Cardiac fibroblast (primary cell): ENCODE results near the gene PPP2R2D.

Source experiments
- DNase-seq, 2 donors: peaks; one replicate each; pipeline versions ENCODE4 v3.0.0 to v3.0.0-alpha.2; 2010; ENCODE audit warnings: low read depth in 2 of 2
- H3K4me3 ChIP-seq, 2 donors: replicated peaks in 1 of 2; 1 replicate in 1 of 2; 2 replicates in 1 of 2; pipeline ENCODE4 v1.5.1; 2011; ENCODE audit warnings: low read depth in 2 of 2, low read length in 2 of 2, mild to moderate bottlenecking in 2 of 2, moderate library complexity in 1 of 2
- TF ChIP-seq, protein P1 (sequence below): IDR thresholded peaks from one replicate; pipeline ENCODE4 v1.5.1; 2011; ENCODE audit warnings: low read depth, mild to moderate bottlenecking, low read length, inconsistent platforms

PPP2R2D gene

DNA sequence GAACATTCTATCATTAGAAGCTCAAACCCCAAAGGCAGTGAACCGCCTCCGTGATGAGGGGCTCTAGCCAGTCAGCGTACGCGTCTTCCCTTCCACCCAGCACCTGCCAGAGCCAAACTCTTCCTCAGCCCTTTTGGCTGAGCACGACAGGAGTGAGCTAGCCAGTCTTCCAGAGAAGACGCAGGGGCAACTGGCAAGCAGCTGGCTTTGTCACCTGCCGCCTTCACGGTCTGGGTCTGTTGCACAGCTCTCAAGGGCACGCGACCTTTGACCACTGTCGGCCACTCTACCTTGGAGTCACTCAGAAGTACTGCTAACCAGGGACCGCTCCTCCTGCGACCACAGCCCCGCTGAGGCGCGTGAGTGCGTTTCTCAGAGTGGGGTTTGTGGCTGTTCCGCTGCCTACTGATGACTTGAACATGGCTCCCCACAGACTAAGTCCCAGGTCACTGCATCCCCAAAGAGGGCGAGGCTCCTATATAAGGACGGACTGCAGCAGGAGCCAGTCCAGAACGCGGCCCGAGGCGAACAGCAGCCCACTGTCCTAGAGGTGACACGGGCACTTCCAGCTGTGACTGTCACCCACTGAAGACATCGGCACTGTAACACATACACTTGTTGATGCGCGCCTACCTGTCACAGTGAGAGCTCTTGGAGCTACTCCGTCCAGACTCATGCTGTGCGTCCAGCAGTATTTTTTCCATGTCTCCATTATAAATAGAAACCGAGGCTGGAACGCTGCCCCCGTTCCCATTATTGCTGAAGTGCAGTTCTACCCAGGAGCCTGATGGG, 72.5 kb downstream of the PPP2R2D start:
- TF ChIP-seq, protein P1, sequence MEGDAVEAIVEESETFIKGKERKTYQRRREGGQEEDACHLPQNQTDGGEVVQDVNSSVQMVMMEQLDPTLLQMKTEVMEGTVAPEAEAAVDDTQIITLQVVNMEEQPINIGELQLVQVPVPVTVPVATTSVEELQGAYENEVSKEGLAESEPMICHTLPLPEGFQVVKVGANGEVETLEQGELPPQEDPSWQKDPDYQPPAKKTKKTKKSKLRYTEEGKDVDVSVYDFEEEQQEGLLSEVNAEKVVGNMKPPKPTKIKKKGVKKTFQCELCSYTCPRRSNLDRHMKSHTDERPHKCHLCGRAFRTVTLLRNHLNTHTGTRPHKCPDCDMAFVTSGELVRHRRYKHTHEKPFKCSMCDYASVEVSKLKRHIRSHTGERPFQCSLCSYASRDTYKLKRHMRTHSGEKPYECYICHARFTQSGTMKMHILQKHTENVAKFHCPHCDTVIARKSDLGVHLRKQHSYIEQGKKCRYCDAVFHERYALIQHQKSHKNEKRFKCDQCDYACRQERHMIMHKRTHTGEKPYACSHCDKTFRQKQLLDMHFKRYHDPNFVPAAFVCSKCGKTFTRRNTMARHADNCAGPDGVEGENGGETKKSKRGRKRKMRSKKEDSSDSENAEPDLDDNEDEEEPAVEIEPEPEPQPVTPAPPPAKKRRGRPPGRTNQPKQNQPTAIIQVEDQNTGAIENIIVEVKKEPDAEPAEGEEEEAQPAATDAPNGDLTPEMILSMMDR = no peak
- H3K4me3 ChIP-seq = no peak overlapping the region
- no peak for DNase-seq

DNA sequence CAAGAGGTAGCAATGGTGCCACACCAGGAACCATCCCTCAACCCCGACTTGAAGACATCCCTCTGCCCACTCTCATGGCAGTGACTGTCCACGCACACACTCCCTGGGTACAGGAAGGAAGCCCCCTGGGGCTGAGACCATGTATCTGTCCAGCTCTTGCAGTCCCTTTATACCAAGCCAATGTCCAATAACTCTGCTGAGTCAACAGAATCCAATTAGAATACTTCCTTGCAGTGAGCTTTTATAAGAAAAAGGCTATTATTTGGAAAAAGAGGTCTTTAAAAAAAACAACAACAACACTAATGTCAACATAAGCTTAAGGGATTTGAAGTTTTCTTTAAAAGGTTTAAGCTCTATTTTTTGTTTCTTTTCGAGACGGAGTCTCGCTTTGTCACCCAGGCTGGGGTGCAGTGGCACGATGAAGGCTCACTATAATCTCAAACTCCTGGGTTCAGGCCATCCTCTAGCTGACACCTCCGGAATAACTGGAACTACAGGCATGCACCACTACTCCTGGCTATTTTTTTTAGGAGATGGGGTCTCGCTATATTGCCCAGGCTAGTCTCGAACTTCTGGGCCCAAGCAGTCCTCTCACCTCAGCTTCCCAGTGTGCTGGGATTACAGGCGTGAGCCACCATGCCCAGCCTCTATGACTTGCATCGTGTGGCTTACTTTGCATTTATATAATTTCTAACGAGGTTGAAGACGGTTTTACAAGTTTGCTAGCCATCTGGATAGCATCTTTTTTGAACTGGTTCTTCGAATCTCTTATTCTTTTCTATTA, 73.4 kb downstream of the PPP2R2D start:
- TF ChIP-seq, protein P1 = no peak
- no peak overlapping the region for H3K4me3 ChIP-seq
- no peak for DNase-seq

DNA sequence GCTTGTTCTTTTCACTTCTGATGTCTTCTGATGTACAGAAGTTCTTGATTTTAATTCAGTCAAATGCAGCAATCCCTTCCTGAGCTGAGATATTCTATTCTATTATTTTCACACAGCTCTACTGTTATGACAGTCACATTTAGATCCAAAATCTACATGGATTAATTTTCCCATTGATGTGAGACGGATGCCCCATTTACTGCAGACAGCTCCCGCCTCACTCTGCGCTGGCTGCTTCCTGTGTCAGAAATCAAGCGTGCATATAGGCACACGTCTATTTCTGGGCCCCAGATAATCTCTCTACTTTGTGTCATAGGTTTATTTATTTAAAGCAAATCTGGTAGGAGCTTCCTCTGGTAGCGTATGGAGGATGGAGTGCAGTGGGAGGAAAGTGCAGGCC, 74.2 kb downstream of the PPP2R2D start:
- no peak overlapping the region for H3K4me3 ChIP-seq
- no peak for DNase-seq
- TF ChIP-seq, protein P1 = no peak

DNA sequence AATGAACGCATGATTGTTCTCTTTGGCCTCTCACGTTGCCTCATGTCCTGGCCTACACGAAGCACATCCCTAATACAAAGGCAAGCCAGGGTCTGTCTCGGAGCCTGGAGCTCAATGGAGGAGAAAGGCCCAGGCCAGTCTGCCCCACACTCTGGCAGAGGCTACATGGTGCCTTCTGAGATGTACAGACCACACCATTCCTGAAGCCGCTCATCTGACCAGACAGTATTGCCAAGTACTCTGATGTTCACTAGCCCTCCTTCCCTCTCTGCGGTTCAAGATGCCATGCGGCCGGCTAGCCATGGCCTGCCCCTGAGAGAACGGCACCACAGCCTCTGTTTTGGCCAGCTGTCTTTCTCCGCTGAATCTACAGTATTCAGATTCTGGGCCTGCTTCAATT, 75.0 kb downstream of the PPP2R2D start:
- TF ChIP-seq, protein P1 = no peak
- no peak for DNase-seq
- H3K4me3 ChIP-seq = no peak overlapping the region

DNA sequence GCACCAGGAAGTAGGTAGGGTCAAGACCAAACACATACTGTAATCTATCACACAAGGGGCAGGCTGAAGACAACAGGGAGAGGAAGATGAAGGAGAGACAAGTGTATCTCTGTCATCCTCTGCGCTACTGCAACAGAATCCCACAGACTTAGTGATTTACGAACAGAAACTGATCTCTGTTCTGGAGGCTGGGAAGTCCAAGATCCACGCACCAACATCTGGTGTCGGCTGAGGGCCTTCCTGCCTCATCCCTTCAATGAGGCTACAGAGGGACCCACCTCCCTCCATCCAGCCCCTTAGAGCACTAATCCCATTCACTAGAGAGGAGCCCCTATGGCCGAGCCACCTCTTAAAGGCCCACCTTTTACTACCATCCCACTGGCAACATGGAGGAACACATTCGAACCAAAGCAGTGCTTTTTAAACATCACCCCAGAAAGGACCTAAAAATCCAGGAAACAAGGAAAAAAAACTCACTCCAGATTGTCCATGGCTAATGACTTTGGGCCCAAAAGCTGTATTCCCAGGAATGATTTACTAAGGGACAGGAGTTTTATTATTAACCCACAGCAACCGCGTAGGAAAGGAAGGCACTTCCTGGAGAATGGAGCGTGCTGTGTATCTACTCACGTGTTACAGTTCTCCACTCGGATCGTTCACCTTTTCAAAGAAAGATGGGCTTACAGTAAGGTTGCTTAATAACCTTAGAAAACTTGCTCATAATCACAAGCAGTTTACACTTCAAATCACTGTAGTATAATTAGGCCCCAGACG, 76.7 kb downstream of the PPP2R2D start:
- TF ChIP-seq, protein P1 = no peak
- H3K4me3 ChIP-seq = no peak overlapping the region
- no peak for DNase-seq

DNA sequence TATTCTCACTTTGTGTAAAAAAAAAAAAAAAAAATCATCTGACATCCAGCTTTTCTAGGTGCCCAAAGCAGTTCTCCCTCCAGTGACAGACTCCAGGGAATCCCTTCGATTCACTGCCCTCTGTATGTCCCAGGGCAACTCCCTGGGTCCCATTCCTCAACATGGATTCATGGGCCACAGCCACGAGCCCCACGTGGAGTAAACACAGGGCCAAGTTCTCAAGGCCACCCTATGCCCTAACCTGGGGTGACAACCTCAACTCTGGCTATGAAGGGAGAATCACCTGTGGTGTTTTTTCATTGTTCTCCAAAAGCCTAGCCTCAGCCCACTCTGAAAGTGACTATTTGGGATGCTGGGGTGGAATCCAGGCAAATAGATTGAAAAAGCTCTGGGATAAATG, 77.6 kb downstream of the PPP2R2D start:
- no peak for DNase-seq
- no peak overlapping the region for H3K4me3 ChIP-seq
- TF ChIP-seq, protein P1 = no peak
